K562 (cell line): ENCODE data around the gene DAGLA. TPM values are rescaled to one million over a fixed set of nuclear protein-coding genes. Genes with fewer than 3 reads are reported as not detected.

Experiments
- CBFA2T3 ChIP-seq: fragments of 450-650 bp; IDR thresholded peaks from 2 replicates; pipeline ENCODE4 v1.6.1; 2017
- ETV5 ChIP-seq: sonication (generic); formaldehyde crosslinking; IDR thresholded peaks from 2 replicates; pipeline ENCODE4 v1.4.0; 2020; ENCODE audit warnings: low read depth, mild to moderate bottlenecking, missing genetic modification reagents
- FOXK1 ChIP-seq: sonication (generic); formaldehyde crosslinking; IDR thresholded peaks from 2 replicates; pipeline ENCODE4 v1.8.0; 2022; ENCODE audit warnings: missing genetic modification reagents, mild to moderate bottlenecking, borderline replicate concordance
- HNRNPL ChIP-seq: fragments of 200-400 bp; formaldehyde crosslinking; IDR thresholded peaks from 2 replicates; pipeline ENCODE4 v1.6.1; 2017; ENCODE audit warnings: low read depth, mild to moderate bottlenecking, low read length
- PHF8 ChIP-seq: fragments of 200-600 bp; sonication (generic); IDR thresholded peaks from 2 replicates; pipeline ENCODE4 v1.6.1; 2012; ENCODE audit warnings: mixed run types, mild to moderate bottlenecking, inconsistent platforms, low read length, moderate library complexity, borderline replicate concordance
- POLR2A ChIP-seq: fragments of 450-650 bp; conservative IDR thresholded peaks from 2 replicates; pipeline ENCODE4 v1.6.1; 2016
- POLR3G ChIP-seq: IDR thresholded peaks from 2 replicates; pipeline ENCODE4 v1.6.1; 2011; ENCODE audit not compliant: insufficient read length, insufficient replicate concordance; ENCODE audit errors: extremely low read depth
- PTTG1 ChIP-seq: fragments of 450-650 bp; IDR thresholded peaks from 2 replicates; pipeline ENCODE4 v1.6.1; 2016; ENCODE audit warnings: low read depth, mild to moderate bottlenecking, missing genetic modification characterization, missing compliant biosample characterization
- RFX5 ChIP-seq: IDR thresholded peaks from 2 replicates; pipeline ENCODE4 v1.6.1; 2011; ENCODE audit warnings: low read depth, mild to moderate bottlenecking, improper control_type of control experiment, low read length
- SMARCA5 ChIP-seq: fragments of 450-650 bp; IDR thresholded peaks from 2 replicates; pipeline ENCODE4 v1.6.1; 2016
- ZNF232 ChIP-seq: sonication (generic); formaldehyde crosslinking; IDR thresholded peaks from 2 replicates; pipeline ENCODE4 v1.8.0; 2022; ENCODE audit warnings: mild to moderate bottlenecking, missing genetic modification reagents
- ZNF551 ChIP-seq: fragments of 250-450 bp; sonication (Bioruptor Pico); IDR thresholded peaks from 2 replicates; pipeline ENCODE4 v1.5.0; 2021; ENCODE audit warnings: mild to moderate bottlenecking, moderate library complexity
- ZNF766 ChIP-seq: fragments of 200-800 bp; sonication (Bioruptor generic); conservative IDR thresholded peaks from 2 replicates; pipeline ENCODE4 v1.6.1; 2016; ENCODE audit warnings: missing genetic modification characterization, missing compliant biosample characterization
- polyA plus RNA-seq, 8 experiments: library from polyadenylated mRNA; depleted of rRNA in 4 of 8; stranded (reverse) in 5 of 8; unstranded in 3 of 8; fragments of >200 nt; fragmentation: Nextera tagmentation in 2 of 8; fragmentation: Illumina TruSeq in 1 of 8; extraction: Ambion mirVana in 2 of 8; extraction: Trizol in 1 of 8; gene quantifications; 2 replicates each; pipeline versions ENCODE4 v1.2.1 to v1.2.3, GENCODE V29; 2011 to 2014; ENCODE audit warnings: inconsistent platforms in 1 of 8, missing spikeins in 1 of 8
- total RNA-seq, 7 experiments: library from RNA; depleted of rRNA in 6 of 7; stranded (reverse); fragments of >200 nt in 6 of 7; fragmentation: Illumina TruSeq in 2 of 7; extraction: Trizol in 2 of 7; gene quantifications; 2 replicates each; pipeline versions ENCODE4 v1.2.1 to v1.2.3, GENCODE V29; 2011 to 2021; ENCODE audit warnings: low replicate concordance in 1 of 7
- TF ChIP-seq, protein P1 (sequence below): fragments of 250-450 bp; sonication (Bioruptor Pico); IDR thresholded peaks from 2 replicates; pipeline ENCODE4 v1.4.0; 2020; ENCODE audit warnings: mild to moderate bottlenecking, moderate library complexity
- TF ChIP-seq, protein P2 (sequence below): fragments of 450-650 bp; formaldehyde crosslinking; IDR thresholded peaks from 2 replicates; pipeline ENCODE4 v1.4.0; 2020; ENCODE audit warnings: mild to moderate bottlenecking, moderate library complexity
- TF ChIP-seq, protein P3 (sequence below): fragments of 150-350 bp; conservative IDR thresholded peaks from 2 replicates; pipeline ENCODE4 v1.6.1; 2014; ENCODE audit warnings: low read length
- TF ChIP-seq, protein P4 (sequence below): sonication (generic); IDR thresholded peaks from 2 replicates; pipeline ENCODE4 v1.6.1; 2016
- TF ChIP-seq, protein P5 (sequence below), 2 experiments: fragments of 450-650 bp; IDR thresholded peaks; 2 replicates each; pipeline ENCODE4 v1.6.1; 2018; ENCODE audit warnings: mild to moderate bottlenecking in 2 of 2, low read depth in 1 of 2; ENCODE audit not compliant: partially characterized antibody in 2 of 2

Gene DAGLA
- total and polyA plus RNA-seq, 9 of the 15 experiments (the other 6 are each of a cell fraction or from before 2014, with no cell fraction given), result 0.03 to 0.16 (median 0.04) TPM; not detected in 4

DNA sequence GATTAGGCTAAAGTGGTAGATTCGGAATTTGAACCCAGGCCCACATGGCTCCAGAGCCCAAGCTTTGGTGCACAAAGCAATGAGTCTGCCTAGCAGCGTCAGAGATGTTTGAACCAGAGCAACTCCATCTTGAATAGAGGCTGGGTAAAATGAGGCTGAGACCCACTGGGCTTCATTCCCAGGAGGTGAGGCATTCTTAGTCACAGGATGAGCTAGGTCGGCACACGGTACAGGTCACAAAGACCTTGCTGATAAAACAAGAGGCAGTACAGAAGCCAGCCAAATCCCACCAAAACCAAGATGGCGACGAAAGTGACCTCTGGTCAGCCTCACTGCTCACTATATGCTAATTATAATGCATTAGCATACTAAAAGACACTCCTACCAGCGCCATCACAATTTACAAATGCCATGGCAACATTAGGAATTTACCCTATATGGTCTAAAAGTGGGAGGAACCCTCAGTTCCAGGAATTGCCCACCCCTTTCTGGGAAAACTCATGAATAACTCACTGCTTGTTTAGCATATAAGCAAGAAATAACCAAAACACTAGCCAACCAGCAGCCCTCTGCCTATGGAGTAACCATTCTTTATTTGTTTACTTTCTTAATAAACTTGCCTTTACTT, 40.3 kb upstream of the DAGLA start (continued):
- TF ChIP-seq HNRNPL, result no peak
- no peak for TF ChIP-seq ETV5 (CRISPR knock-in tag)
- TF ChIP-seq FOXK1 (CRISPR knock-in tag), result no peak
- TF ChIP-seq ZNF551 (CRISPR knock-in tag), result no peak
- TF ChIP-seq SMARCA5, result no peak
- TF ChIP-seq ZNF232 (CRISPR knock-in tag), result no peak
- TF ChIP-seq, protein P1, sequence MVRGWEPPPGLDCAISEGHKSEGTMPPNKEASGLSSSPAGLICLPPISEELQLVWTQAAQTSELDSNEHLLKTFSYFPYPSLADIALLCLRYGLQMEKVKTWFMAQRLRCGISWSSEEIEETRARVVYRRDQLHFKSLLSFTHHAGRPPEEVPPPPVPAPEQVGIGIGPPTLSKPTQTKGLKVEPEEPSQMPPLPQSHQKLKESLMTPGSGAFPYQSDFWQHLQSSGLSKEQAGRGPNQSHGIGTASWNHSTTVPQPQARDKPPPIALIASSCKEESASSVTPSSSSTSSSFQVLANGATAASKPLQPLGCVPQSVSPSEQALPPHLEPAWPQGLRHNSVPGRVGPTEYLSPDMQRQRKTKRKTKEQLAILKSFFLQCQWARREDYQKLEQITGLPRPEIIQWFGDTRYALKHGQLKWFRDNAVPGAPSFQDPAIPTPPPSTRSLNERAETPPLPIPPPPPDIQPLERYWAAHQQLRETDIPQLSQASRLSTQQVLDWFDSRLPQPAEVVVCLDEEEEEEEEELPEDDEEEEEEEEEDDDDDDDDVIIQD (CRISPR knock-in tag), result no peak
- TF ChIP-seq, protein P2, sequence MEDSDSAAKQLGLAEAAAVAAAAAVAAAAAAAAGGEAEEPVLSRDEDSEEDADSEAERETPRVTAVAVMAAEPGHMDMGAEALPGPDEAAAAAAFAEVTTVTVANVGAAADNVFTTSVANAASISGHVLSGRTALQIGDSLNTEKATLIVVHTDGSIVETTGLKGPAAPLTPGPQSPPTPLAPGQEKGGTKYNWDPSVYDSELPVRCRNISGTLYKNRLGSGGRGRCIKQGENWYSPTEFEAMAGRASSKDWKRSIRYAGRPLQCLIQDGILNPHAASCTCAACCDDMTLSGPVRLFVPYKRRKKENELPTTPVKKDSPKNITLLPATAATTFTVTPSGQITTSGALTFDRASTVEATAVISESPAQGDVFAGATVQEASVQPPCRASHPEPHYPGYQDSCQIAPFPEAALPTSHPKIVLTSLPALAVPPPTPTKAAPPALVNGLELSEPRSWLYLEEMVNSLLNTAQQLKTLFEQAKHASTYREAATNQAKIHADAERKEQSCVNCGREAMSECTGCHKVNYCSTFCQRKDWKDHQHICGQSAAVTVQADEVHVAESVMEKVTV, result no peak
- TF ChIP-seq, protein P3, sequence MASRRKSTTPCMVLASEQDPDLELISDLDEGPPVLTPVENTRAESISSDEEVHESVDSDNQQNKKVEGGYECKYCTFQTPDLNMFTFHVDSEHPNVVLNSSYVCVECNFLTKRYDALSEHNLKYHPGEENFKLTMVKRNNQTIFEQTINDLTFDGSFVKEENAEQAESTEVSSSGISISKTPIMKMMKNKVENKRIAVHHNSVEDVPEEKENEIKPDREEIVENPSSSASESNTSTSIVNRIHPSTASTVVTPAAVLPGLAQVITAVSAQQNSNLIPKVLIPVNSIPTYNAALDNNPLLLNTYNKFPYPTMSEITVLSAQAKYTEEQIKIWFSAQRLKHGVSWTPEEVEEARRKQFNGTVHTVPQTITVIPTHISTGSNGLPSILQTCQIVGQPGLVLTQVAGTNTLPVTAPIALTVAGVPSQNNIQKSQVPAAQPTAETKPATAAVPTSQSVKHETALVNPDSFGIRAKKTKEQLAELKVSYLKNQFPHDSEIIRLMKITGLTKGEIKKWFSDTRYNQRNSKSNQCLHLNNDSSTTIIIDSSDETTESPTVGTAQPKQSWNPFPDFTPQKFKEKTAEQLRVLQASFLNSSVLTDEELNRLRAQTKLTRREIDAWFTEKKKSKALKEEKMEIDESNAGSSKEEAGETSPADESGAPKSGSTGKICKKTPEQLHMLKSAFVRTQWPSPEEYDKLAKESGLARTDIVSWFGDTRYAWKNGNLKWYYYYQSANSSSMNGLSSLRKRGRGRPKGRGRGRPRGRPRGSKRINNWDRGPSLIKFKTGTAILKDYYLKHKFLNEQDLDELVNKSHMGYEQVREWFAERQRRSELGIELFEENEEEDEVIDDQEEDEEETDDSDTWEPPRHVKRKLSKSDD, result no peak
- TF ChIP-seq CBFA2T3, result no peak
- TF ChIP-seq, protein P4, sequence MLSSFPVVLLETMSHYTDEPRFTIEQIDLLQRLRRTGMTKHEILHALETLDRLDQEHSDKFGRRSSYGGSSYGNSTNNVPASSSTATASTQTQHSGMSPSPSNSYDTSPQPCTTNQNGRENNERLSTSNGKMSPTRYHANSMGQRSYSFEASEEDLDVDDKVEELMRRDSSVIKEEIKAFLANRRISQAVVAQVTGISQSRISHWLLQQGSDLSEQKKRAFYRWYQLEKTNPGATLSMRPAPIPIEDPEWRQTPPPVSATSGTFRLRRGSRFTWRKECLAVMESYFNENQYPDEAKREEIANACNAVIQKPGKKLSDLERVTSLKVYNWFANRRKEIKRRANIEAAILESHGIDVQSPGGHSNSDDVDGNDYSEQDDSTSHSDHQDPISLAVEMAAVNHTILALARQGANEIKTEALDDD, result no peak
- no peak for TF ChIP-seq POLR2A
- TF ChIP-seq POLR3G, result no peak
- TF ChIP-seq RFX5, result no peak
- peak; percentile 71 for TF ChIP-seq ZNF766 (CRISPR knock-in tag)
- peak; percentile 92 for TF ChIP-seq PTTG1
- no peak for TF ChIP-seq PHF8
- TF ChIP-seq, protein P5, sequence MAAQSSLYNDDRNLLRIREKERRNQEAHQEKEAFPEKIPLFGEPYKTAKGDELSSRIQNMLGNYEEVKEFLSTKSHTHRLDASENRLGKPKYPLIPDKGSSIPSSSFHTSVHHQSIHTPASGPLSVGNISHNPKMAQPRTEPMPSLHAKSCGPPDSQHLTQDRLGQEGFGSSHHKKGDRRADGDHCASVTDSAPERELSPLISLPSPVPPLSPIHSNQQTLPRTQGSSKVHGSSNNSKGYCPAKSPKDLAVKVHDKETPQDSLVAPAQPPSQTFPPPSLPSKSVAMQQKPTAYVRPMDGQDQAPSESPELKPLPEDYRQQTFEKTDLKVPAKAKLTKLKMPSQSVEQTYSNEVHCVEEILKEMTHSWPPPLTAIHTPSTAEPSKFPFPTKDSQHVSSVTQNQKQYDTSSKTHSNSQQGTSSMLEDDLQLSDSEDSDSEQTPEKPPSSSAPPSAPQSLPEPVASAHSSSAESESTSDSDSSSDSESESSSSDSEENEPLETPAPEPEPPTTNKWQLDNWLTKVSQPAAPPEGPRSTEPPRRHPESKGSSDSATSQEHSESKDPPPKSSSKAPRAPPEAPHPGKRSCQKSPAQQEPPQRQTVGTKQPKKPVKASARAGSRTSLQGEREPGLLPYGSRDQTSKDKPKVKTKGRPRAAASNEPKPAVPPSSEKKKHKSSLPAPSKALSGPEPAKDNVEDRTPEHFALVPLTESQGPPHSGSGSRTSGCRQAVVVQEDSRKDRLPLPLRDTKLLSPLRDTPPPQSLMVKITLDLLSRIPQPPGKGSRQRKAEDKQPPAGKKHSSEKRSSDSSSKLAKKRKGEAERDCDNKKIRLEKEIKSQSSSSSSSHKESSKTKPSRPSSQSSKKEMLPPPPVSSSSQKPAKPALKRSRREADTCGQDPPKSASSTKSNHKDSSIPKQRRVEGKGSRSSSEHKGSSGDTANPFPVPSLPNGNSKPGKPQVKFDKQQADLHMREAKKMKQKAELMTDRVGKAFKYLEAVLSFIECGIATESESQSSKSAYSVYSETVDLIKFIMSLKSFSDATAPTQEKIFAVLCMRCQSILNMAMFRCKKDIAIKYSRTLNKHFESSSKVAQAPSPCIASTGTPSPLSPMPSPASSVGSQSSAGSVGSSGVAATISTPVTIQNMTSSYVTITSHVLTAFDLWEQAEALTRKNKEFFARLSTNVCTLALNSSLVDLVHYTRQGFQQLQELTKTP (IDR thresholded peaks at IDR 0.05; ENCODE audit: low read depth in 1 of 2, partially characterized antibody in 2 of 2), result no peak
